ENCODE results near the gene PRDM11. TPM values are rescaled to one million over a fixed set of nuclear protein-coding genes. Genes with fewer than 3 reads are reported as not detected.

The PRDM11 gene
- 1.2 and 2.3 TPM in 2 replicates for total RNA-seq

DNA sequence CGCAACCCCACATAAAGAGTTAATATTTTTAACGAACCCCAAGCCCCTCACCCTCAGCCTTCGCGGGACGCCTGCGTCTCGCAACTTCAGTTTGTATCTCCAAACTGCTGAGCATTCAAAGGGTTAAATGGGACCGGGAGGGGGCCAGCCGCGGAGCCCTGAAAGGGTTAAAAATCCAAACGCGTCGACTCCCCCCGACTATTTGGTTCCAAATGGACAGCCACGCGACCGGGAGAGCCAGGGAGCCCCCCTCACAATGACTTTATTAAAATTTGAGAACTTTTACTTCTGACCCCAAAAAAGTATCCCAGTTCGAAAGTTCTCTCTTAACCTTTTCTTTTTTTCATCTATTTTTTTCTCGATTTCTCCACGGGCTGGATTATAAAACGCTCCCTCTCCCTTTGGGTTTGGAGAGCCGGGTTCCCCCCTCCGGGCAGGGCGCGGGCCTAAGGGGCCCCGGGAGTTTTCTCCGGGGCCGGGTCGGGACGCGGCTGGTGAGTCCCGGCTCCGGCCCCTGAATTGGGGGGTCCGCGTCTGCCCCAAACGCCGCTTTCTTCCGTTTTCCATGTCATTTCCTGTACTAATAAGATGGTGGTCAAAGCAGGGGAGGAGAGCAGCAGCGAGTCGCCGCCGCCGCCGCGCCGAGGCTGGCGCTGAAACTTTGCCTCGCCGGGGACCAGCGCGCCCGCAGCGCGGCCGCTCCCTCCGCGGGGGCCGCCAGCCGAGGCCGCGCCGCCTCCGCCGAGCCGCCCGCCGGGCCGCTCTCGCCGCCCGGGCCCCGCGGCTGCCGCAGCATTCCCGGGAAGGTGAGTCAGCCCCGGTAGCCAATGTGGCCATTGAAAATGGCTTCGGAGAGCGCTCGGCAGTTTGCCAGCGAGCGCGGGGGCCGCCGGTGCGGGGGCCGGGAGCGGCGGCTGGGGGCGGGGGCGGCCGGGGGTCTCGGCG lies at the start of gene PRDM11:
Gene PRDM11 (plus strand): TSS at position 568 of the 945 bp plus-strand sequence. CDS start 35,128 bp downstream, outside the sequence.

Other genes with a start within 250 kb of the PRDM11 start
- 36.0 and 61.0 TPM in 2 replicates for gene TP53I11, start 195.8 kb upstream of the PRDM11 start, total RNA-seq
- not detected in 2 replicates for gene SYT13, start 139.7 kb downstream of the PRDM11 start, total RNA-seq